Upper lobe of left lung (tissue), 6 donors: Measurements from ENCODE around the gene SORBS1. TPM values are rescaled to one million over a fixed set of nuclear protein-coding genes. Genes with fewer than 3 reads are reported as not detected.

Source experiments
- ATAC-seq, 2 donors: fragments of 200-7000 bp; cut with Tn5 transposase; one replicate each; pipeline ENCODE4 v1.9.1; 2022; ENCODE audit warnings: mild to moderate bottlenecking in 2 of 2, moderate library complexity in 2 of 2; ENCODE audit not compliant: low FRiP score in 2 of 2
- DNase-seq, 2 donors: peaks; one replicate each; pipeline ENCODE4 v3.0.0-alpha.2; 2019 to 2020
- H3K27ac ChIP-seq, 4 donors: fragments of 200-600 bp; sonication (generic); one replicate each; pipeline ENCODE4 v1.5.1; 2016 to 2019
- H3K27me3 ChIP-seq, 4 donors: fragments of 200-600 bp; sonication (generic); one replicate each; pipeline ENCODE4 v1.5.1; 2017 to 2019
- H3K36me3 ChIP-seq, 4 donors: fragments of 200-600 bp; sonication (generic); one replicate each; pipeline ENCODE4 v1.5.1; 2016 to 2019
- H3K4me1 ChIP-seq, 4 donors: fragments of 200-600 bp; sonication (generic); one replicate each; pipeline ENCODE4 v1.5.1; 2018 to 2019
- H3K4me3 ChIP-seq, 4 donors: fragments of 200-600 bp; sonication (generic); one replicate each; pipeline ENCODE4 v1.5.1; 2017 to 2019; ENCODE audit warnings: mild to moderate bottlenecking in 2 of 4, moderate library complexity in 1 of 4
- H3K9me3 ChIP-seq, 4 donors: fragments of 200-600 bp; sonication (generic); one replicate each; pipeline ENCODE4 v1.5.1; 2018 to 2019
- EP300 ChIP-seq, 4 donors: sonication (generic); formaldehyde crosslinking; IDR thresholded peaks; one replicate each; pipeline ENCODE4 v1.5.1; 2017; ENCODE audit warnings: antibody characterized with exemption in 4 of 4, control low read depth in 2 of 4
- POLR2A ChIP-seq, 4 donors: fragments of 450-650 bp; IDR thresholded peaks; one replicate each; pipeline ENCODE4 v1.5.1; 2016 to 2017; ENCODE audit warnings: antibody characterized with exemption in 4 of 4, mild to moderate bottlenecking in 2 of 4
- POLR2AphosphoS5 ChIP-seq, 2 donors: sonication (generic); formaldehyde crosslinking; IDR thresholded peaks; one replicate each; pipeline ENCODE4 v1.5.1; 2017; ENCODE audit warnings: antibody characterized with exemption in 2 of 2
- whole genome bisulfite sequencing, 2 donors: methylation state at CpG; one replicate each; pipeline ENCODE4 v1.1.5; 2017 to 2018; 5-methylcytosine and 5-hydroxymethylcytosine counted together
- total RNA-seq, 6 donors: library from RNA; depleted of rRNA in 4 of 6; stranded (reverse); fragments of >200 nt in 4 of 6; gene quantifications; one replicate each; pipeline versions ENCODE4 v1.1.0 to v1.2.1, GENCODE V29; 2016 to 2021
- TF ChIP-seq, protein P1 (sequence below), 6 experiments: fragments of 450-650 bp in 4 of 6; fragments of 200-600 bp in 2 of 6; sonication (generic) in 2 of 6; IDR thresholded peaks; one replicate each; pipeline ENCODE4 v1.5.1; 2016 to 2019; ENCODE audit warnings: antibody characterized with exemption in 6 of 6
- donor health status: DM: no; HTN: no; CAD: no; lungs with moderate emphysema.
- donor health status: DM: no; HTN: yes; CAD: no; lungs with severe emphysema.

Gene SORBS1
- total RNA-seq, 6 donors from 2014 or later = 45.8 to 116 (median 71.7) TPM

GRCh38 chr10:95356190-95356955, 204.8 kb downstream of the SORBS1 start:
- ATAC-seq (no peak), DNase-seq (peak in 1 of 2 donors; percentile 47)
- Histone ChIP-seq H3K36me3 (peaks cover 0 to 55% (median 11%) of the 10 kb centered on the region in 4 donors), H3K27ac (no peak overlapping the region), H3K4me1 (peaks cover 4 to 20% (median 9%) of the 10 kb centered on the region in 4 donors), H3K9me3 (no peaks in the 10 kb centered on the region), H3K4me3 (no peak overlapping the region), H3K27me3 (no peaks in the 10 kb centered on the region)
- TF ChIP-seq, protein P1, sequence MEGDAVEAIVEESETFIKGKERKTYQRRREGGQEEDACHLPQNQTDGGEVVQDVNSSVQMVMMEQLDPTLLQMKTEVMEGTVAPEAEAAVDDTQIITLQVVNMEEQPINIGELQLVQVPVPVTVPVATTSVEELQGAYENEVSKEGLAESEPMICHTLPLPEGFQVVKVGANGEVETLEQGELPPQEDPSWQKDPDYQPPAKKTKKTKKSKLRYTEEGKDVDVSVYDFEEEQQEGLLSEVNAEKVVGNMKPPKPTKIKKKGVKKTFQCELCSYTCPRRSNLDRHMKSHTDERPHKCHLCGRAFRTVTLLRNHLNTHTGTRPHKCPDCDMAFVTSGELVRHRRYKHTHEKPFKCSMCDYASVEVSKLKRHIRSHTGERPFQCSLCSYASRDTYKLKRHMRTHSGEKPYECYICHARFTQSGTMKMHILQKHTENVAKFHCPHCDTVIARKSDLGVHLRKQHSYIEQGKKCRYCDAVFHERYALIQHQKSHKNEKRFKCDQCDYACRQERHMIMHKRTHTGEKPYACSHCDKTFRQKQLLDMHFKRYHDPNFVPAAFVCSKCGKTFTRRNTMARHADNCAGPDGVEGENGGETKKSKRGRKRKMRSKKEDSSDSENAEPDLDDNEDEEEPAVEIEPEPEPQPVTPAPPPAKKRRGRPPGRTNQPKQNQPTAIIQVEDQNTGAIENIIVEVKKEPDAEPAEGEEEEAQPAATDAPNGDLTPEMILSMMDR (IDR thresholded peaks at IDR 0.05) = no peak
- TF ChIP-seq EP300 (IDR thresholded peaks at IDR 0.05) (no peak), POLR2AphosphoS5 (IDR thresholded peaks at IDR 0.05) (no peak), POLR2A (IDR thresholded peaks at IDR 0.05) (no peak)
- WGBS, 2 donors = 94 to 95% methylated on average over 14 to 23 of the region's 23 CpGs

DNA sequence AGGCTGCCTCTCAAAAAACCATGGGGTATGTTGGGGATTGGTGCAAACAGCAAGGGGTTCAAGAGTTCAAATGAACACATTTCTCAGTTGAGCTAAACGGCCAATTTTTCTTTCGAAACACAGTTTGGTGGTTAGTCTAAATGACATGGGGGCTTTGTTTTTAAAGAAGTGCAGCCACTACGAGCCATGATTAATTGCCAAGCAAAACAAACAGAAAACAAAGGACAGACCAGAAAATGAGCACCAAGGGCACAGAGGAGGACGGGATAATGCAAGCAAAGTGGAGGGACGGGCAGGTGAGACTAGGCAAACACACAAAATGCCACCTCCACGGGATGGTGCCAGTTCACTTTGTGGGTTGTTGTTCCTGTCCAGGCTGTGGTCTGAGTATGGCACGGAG, 205.9 kb downstream of the SORBS1 start:
- H3K36me3 ChIP-seq = peaks cover 0 to 56% (median 12%) of the 10 kb centered on the region in 4 donors
- DNase-seq (no peak), ATAC-seq (no peak)
- peaks cover 8 to 21% (median 12%) of the 10 kb centered on the region in 4 donors for H3K4me1 ChIP-seq
- no peak for TF ChIP-seq POLR2A (IDR thresholded peaks at IDR 0.05)
- no peak for TF ChIP-seq POLR2AphosphoS5 (IDR thresholded peaks at IDR 0.05)
- no peak for TF ChIP-seq EP300 (IDR thresholded peaks at IDR 0.05)
- TF ChIP-seq, protein P1 (IDR thresholded peaks at IDR 0.05) = no peak
- 80 to 82% methylated on average over 7 of the region's 7 CpGs for WGBS, 2 donors
- H3K27ac ChIP-seq = no peak overlapping the region
- H3K9me3 ChIP-seq = no peaks in the 10 kb centered on the region
- no peak overlapping the region for H3K4me3 ChIP-seq
- H3K27me3 ChIP-seq = no peaks in the 10 kb centered on the region

- no peaks in the 10 kb centered on the region for H3K27me3 ChIP-seq
- H3K36me3 ChIP-seq = peaks cover 0 to 62% (median 12%) of the 10 kb centered on the region in 4 donors
- ATAC-seq (no peak), DNase-seq (no peak)
- TF ChIP-seq, protein P1 (IDR thresholded peaks at IDR 0.05) = no peak
- H3K27ac ChIP-seq = no peak overlapping the region
- H3K9me3 ChIP-seq = no peaks in the 10 kb centered on the region
- H3K4me1 ChIP-seq = peaks cover 12 to 24% (median 17%) of the 10 kb centered on the region in 4 donors
- no peak overlapping the region for H3K4me3 ChIP-seq
Measured at GRCh38 chr10:95354110-95354509, 207.1 kb downstream of the SORBS1 start.

DNA sequence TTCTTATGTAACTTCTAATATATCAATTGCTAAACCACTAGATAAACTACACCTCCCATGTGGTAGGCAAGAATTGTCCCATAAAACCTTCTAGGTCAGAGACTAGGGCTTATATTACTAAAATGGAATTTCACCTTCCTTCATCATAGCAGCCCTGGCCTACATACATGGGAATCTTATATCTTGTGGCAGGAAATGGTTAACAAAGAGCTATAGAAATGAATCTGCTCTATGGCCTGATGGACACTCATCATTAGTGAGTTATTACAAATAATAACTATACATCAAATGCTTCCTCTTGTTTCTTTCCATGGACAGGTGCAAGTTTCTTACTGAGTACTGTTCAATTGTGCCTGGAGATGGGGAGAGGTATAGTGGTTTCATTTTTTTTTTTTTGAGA, 208.0 kb downstream of the SORBS1 start:
- H3K9me3 ChIP-seq = no peaks in the 10 kb centered on the region
- TF ChIP-seq EP300 (IDR thresholded peaks at IDR 0.05) = no peak
- TF ChIP-seq, protein P1 (IDR thresholded peaks at IDR 0.05) = no peak
- TF ChIP-seq POLR2A (IDR thresholded peaks at IDR 0.05) = no peak
- TF ChIP-seq POLR2AphosphoS5 (IDR thresholded peaks at IDR 0.05) = no peak
- H3K27ac ChIP-seq = no peak overlapping the region
- peaks cover 0 to 65% (median 12%) of the 10 kb centered on the region in 4 donors for H3K36me3 ChIP-seq
- H3K27me3 ChIP-seq = no peaks in the 10 kb centered on the region
- no peak for DNase-seq
- H3K4me3 ChIP-seq = no peak overlapping the region
- peaks cover 12 to 24% (median 17%) of the 10 kb centered on the region in 4 donors for H3K4me1 ChIP-seq
- ATAC-seq = no peak

DNA sequence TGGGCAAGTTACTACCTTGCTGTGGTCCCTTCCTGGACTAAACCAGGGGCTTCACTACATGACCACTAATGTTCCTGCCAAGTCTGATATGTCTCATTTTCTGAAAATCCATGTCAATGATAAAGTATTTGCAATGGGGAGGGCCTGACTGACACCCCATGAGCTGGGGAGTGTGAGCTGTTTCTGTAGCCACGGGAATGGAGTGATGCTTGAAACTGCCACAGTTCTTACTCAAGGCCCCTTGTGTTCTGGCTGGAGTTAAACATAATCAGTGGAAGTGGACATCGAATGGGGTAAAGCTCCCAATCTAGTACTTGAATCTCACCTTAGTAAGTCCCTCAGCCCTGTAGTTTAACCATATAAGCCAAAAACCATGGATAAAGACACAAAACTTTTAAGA, 208.5 kb downstream of the SORBS1 start:
- H3K4me3 ChIP-seq = no peak overlapping the region
- no peaks in the 10 kb centered on the region for H3K27me3 ChIP-seq
- H3K36me3 ChIP-seq = peaks cover 0 to 64% (median 12%) of the 10 kb centered on the region in 4 donors
- no peaks in the 10 kb centered on the region for H3K9me3 ChIP-seq
- no peak for DNase-seq
- TF ChIP-seq POLR2AphosphoS5 (IDR thresholded peaks at IDR 0.05) (no peak), EP300 (IDR thresholded peaks at IDR 0.05) (no peak), POLR2A (IDR thresholded peaks at IDR 0.05) (no peak)
- TF ChIP-seq, protein P1 (IDR thresholded peaks at IDR 0.05) = no peak
- peak overlapping the region in 2 of 4 donors; percentile 31 to 65 for H3K27ac ChIP-seq
- no peak for ATAC-seq
- peaks cover 12 to 24% (median 17%) of the 10 kb centered on the region in 4 donors for H3K4me1 ChIP-seq
- 71 to 90% methylated on average over 2 of the region's 2 CpGs for WGBS, 2 donors
